ENCODE measurements around the gene CLSTN2. TPM values are rescaled to one million over a fixed set of nuclear protein-coding genes. Genes with fewer than 3 reads are reported as not detected.

Gene CLSTN2
- total and polyA plus RNA-seq, 2 of the 4 experiments (the other 2 are of a cell fraction): under 0.01 to 0.07 TPM

DNA sequence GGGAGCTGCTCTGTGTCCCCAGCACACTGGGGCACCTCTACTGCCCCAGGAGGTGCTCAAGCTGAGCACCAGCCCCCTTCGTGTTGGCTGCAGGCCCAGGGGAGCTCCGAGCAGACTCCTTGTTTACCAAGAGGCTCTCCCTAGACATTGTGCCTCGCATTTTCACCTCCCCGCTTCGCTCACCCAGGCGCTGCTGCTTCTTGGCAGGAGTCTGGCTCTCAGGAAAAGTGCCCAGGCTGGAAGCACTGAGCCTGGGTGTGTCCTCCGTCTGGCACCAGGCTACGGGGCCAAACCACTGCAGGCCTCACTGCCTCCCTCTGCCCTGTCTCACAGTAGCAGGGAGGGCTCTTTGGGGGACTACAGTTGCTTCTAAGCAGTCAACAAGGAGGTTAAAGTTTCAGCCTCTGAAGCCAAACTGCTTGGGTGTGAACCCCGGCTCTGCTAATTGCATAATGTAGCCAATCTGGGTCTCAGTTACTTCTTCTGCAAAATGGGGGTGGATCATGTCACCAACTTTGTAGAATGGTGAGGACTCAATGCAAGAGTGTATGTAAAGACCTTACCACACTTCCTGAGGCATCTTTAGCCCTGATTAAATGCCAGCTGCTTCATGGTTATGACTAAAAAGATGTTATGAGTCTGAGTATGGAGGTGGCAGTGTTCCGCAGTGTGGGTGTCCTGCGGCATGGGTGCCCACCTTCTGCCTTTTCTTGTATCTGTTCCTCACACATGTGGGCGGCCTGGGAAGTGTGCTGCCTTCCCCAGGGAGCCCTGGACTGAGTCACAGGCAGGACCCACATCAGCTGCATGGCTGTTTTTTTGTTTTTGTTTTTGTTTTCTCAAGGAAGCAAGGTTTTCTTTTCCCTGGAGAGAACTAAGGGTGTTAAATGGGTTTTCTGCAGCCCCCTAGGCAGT is 88.9 kb downstream of the CLSTN2 start:
- no peak for ATAC-seq (ENCODE audit: low read depth)
- Histone ChIP-seq H3K4me2 (ENCODE audit: low read depth, low read length) (no peak overlapping the region), H4K91ac (ENCODE audit: insufficient read depth, low read depth, low read length) (no peak overlapping the region), H3K23ac (ENCODE audit: low read depth, low read length) (no peak overlapping the region), H3K36me3 (ENCODE audit: control insufficient read depth, insufficient read depth, low read length) (no peaks in the 10 kb centered on the region), H3K79me1 (ENCODE audit: low read depth in 1 of 2, low read length in 2 of 2) (no peaks in the 10 kb centered on the region), H3K4me1 (ENCODE audit: control insufficient read depth, insufficient read depth, low read length) (no peaks in the 10 kb centered on the region), H4K5ac (ENCODE audit: low read depth, low read length) (no peak overlapping the region), H3K9me1 (ENCODE audit: insufficient read depth, low read length) (no peaks in the 10 kb centered on the region), H3K14ac (replicated peaks; ENCODE audit: low read depth, low read length) (no peak overlapping the region), H3K4ac (ENCODE audit: low read depth, low read length) (no peak overlapping the region), H3K9ac (ENCODE audit: low read depth, low read length) (no peak overlapping the region), H4K20me1 (ENCODE audit: insufficient read depth, low read length) (no peaks in the 10 kb centered on the region), H3K9me3 (ENCODE audit: control insufficient read depth, insufficient read depth, low read length) (no peaks in the 10 kb centered on the region), H3K56ac (ENCODE audit: extremely low read depth, insufficient read depth, low read length) (no peak overlapping the region), H2BK20ac (ENCODE audit: low read depth, low read length) (no peak overlapping the region), H3K27ac (ENCODE audit: insufficient read depth, low read length) (no peak overlapping the region), H2BK5ac (ENCODE audit: low read depth, low read length, poor library complexity, severe bottlenecking) (no peak overlapping the region), H2AFZ (replicated peaks; ENCODE audit: low read length, poor library complexity) (no peak overlapping the region), H2BK120ac (ENCODE audit: low read depth, low read length) (no peak overlapping the region), H2AK5ac (ENCODE audit: low read depth, low read length) (no peak overlapping the region), H2BK15ac (ENCODE audit: low read depth, low read length) (no peak overlapping the region), H3K4me3 (ENCODE audit: insufficient read depth, low read depth, low read length) (no peak overlapping the region), H4K8ac (ENCODE audit: low read depth in 2 of 2, low read length in 2 of 2) (no peak overlapping the region), H3K27me3 (ENCODE audit: control insufficient read depth, insufficient read depth, low read length) (no peaks in the 10 kb centered on the region), H2AK9ac (replicated peaks; ENCODE audit: low read depth, low read length, poor library complexity) (no peak overlapping the region), H3K18ac (ENCODE audit: low read depth, low read length) (no peak overlapping the region)
- dilution Hi-C loops (cut with HindIII; ENCODE audit: low sequenced_read_pairs, unreplicated experiment) (no loop called here), intact Hi-C loops (cut with micrococcal nuclease) (no loop called here), in situ Hi-C loops (cut with MboI; ENCODE audit: low sequenced_read_pairs) (no loop called here)
- BruUV-seq (replicated peaks): no TSS peak
- ChIA-PET POLR2A (ENCODE audit: unreplicated experiment) (no interaction called here), CTCF (no interaction called here)
- DNase-seq: no peak
- WGBS, 2 experiments (ENCODE audit: extremely low coverage in 2 of 2, insufficient read length in 1 of 2): 20% methylated on average over 1 of the region's 12 CpGs; no CpG with 5 or more reads in 1 of the 2 experiments
- TF ChIP-seq MAZ (IDR thresholded peaks at IDR 0.05; ENCODE audit: borderline replicate concordance, low read depth, low read length) (no peak), RFX5 (IDR thresholded peaks at IDR 0.05; ENCODE audit: low read depth, low read length) (no peak), ELK1 (IDR thresholded peaks at IDR 0.05; ENCODE audit: borderline replicate concordance, low read depth, low read length) (no peak), RCOR1 (IDR thresholded peaks at IDR 0.05; ENCODE audit: insufficient replicate concordance, low read length) (no peak), SMC3 (IDR thresholded peaks at IDR 0.05; ENCODE audit: low read depth, low read length) (no peak), NFE2L2 (IDR thresholded peaks at IDR 0.05; ENCODE audit: low read depth, low read length) (no peak), BHLHE40 (IDR thresholded peaks at IDR 0.05; ENCODE audit: low read depth, low read length) (no peak), MXI1 (IDR thresholded peaks at IDR 0.05; ENCODE audit: borderline replicate concordance, low read depth, low read length) (no peak), CEBPB (IDR thresholded peaks at IDR 0.05; ENCODE audit: low read depth, low read length) (no peak), POLR2A (IDR thresholded peaks at IDR 0.05; ENCODE audit: low read depth, low read length) (no peak), MAFK (IDR thresholded peaks at IDR 0.05; ENCODE audit: low read depth, low read length) (no peak), CTCF (conservative IDR thresholded peaks at IDR 0.05; ENCODE audit: low read depth, low read length) (no peak), FOS (IDR thresholded peaks at IDR 0.05; ENCODE audit: low read depth, low read length) (no peak), RAD21 (IDR thresholded peaks at IDR 0.05; ENCODE audit: low read length) (no peak)
- TF ChIP-seq, protein P1, sequence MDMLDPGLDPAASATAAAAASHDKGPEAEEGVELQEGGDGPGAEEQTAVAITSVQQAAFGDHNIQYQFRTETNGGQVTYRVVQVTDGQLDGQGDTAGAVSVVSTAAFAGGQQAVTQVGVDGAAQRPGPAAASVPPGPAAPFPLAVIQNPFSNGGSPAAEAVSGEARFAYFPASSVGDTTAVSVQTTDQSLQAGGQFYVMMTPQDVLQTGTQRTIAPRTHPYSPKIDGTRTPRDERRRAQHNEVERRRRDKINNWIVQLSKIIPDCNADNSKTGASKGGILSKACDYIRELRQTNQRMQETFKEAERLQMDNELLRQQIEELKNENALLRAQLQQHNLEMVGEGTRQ (IDR thresholded peaks at IDR 0.05; ENCODE audit: low read depth, low read length): no peak

All from IMR-90 (cell line).